AG09319 (cell line): Measurements from ENCODE around the gene SETD2.
A peak's percentile ranks its signal among the peaks of the same experiment; 100 is the strongest.

Experiments used
- DNase-seq: peaks from one replicate; pipeline ENCODE4 v3.0.0-alpha.2; 2010; ENCODE audit warnings: low read depth; ENCODE audit errors: extremely low read depth
- CTCF ChIP-seq: IDR thresholded peaks from 2 replicates; pipeline ENCODE4 v1.5.1; 2011; ENCODE audit warnings: low read depth, mild to moderate bottlenecking, inconsistent platforms, low read length, moderate library complexity

The SETD2 gene

GRCh38 chr3:46977811-46978195 is 186.1 kb downstream of the SETD2 start:
- no peak for TF ChIP-seq CTCF
- no peak for DNase-seq

DNA sequence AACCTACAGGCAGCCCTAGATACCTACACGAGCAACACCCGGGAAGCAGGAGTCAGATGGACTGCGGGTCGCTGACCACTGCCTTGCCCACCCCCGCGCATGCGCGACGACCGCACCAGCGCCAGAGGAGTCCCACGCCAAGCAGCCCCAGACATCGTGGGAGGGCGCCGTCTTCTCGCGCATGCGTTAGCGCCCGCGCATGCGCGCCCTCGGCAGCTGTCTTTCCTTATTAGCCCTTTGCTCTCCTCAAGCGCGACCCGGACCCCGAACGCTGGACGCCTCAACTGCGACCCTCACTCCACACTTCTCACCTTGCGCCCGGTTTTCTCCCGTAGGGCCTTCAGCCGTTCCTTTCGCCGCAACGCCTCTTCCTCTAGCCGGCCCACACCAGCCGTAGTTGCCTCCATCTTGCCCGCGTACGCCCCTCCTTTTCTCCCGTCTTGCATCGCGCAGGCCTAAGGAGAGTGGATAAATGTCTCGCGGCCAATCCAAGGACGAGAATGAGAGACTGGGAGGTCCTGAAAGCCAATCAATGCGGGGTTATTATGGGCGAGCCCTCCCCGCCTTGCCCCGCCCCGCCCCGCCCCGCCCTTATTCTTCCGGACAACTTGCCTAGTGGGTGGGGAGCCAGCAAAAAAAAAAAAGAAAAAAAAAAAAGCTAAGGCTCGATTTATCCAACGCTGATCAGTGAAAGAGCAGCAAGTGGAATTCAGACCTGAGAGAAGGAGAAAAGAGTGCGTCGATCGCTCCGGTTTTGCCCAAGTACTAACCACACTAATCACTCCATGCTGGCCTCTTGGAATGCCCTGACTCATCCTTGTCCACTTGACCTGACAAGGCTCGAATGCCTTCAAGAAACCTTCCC is 187.4 kb downstream of the SETD2 start, which contains the start of gene CCDC12:
TSS of gene CCDC12 (minus strand) at position 420 of the 865 bp plus-strand sequence. CDS start at position 407, 13 bp downstream.
- DNase-seq: peak; percentile 98
- no peak for TF ChIP-seq CTCF

DNA sequence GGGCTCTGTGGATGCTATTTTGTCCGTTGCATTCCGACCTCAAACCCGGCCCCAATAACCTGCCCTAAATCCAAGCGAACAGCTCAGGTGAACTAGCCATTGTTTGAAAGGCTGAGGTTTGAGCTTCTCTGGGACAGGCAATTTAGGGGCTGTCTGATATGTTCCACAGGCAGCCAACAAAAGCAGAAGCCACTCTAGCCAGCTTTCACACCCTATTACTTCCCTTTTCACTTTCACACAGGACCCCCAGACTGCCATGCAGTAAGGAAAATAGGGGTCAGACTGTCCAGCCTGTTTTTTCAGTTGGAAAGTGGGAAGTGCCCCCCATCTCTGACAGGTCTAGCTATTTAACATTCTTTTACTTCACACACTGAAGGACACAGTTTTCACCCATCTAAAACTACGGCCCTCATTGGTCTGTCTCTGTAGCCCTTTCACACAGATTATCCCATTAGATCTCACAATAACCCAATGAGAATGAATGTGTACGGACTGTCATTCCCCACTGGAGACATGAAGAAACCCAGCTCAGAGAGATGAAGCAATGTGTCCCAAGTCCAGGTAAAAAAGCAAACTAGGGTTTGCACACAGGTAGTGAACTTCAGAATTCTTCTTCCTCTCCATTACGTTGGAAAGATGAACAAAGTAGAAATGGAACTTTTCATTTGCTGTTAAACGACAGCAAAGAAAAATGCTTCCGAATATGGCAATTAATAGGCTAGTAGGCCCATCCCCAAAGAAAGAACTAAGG is 189.3 kb downstream of the SETD2 start:
- no peak for TF ChIP-seq CTCF

DNA sequence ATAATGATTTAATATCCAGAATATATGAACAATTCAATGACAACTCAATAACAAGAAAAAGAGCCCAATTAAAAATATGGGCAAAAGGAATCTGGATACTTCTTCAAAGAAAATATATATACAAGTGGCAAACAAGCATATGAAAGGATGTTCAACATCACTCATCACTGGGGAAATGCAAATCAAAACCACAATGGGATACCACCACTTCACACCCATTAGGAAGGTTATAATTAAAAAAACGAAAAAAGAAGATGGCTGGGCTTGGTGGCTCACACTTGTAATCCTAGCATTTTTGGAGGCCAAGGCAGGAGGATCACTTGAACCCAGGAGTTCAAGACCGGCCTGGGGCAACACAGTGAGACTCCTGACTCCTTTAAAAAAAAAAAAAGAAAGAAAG is 191.5 kb downstream of the SETD2 start:
- TF ChIP-seq CTCF: no peak
- no peak for DNase-seq

More for the DNA sequence above, 189.3 kb downstream of the SETD2 start:
- no peak for DNase-seq

DNA sequence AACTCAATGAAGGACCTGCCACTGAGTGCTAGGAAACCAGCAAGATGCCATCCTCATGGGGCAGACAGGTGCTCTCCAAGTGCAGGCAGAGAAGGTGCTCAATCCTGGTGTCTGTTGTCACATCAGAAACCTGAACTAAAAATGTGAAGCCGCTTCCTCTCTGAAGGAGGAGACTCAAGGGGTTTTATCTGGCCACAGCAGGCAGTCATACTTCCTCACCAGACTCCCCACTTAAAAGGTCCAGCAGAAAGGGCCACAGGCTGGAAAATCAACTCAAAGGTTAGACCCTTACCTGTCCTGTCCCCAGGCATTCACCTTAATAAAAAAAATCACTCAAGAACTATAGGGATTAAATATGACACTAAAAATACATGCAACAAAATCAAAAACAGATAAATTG is 192.2 kb downstream of the SETD2 start:
- no peak for TF ChIP-seq CTCF
- no peak for DNase-seq

DNA sequence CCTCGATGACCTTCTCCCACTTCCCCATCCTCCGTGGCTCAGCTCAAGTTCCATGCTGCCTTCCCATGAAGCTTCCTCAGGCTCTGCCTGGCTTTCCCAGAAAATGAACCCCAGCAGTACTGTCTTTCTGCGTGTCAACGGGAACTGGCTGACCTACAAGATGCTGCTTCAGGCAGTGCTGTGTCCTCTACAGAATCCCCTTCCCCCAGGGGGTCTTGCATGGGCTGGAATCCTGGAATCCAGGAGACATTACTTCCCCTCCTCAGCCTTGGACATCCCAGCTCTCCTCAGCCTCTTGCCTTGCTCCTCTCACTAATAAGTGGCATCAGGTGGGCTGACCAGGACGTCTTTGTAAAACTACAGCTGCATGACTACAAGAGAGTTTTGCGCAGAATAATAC is 192.8 kb downstream of the SETD2 start:
- no peak for TF ChIP-seq CTCF
- no peak for DNase-seq
